ENCODE data around the gene MYRFL.

- TF ChIP-seq CTCF (IDR thresholded peaks at IDR 0.05) (no peak), POLR2A (IDR thresholded peaks at IDR 0.05) (no peak)
These were observed 106.5 kb downstream of the MYRFL start for GRCh38 chr12:69931569-69931968.

Measured in lower leg skin (tissue), 3 donors.